ENCODE results near the gene OPA3.
A peak's percentile ranks its signal among the peaks of the same experiment; 100 is the strongest.

The OPA3 gene

GRCh38 chr19:45597425-45598111 lies 13.0 kb upstream of the OPA3 start:
- no peak for DNase-seq

GRCh38 chr19:45595814-45596213 lies 11.2 kb upstream of the OPA3 start:
- DNase-seq: no peak

- no peak for DNase-seq
These were observed 8.9 kb upstream of the OPA3 start for GRCh38 chr19:45593520-45593919.

- DNase-seq: no peak
These were observed 7.8 kb upstream of the OPA3 start for GRCh38 chr19:45592366-45592765.

GRCh38 chr19:45591638-45592005 lies 7.0 kb upstream of the OPA3 start:
- DNase-seq: no peak

GRCh38 chr19:45591004-45591637 lies 6.5 kb upstream of the OPA3 start:
- DNase-seq: peak; percentile 31

GRCh38 chr19:45590300-45591003 lies 5.8 kb upstream of the OPA3 start:
- no peak for DNase-seq

GRCh38 chr19:45589768-45590167 lies 5.2 kb upstream of the OPA3 start:
- DNase-seq: no peak

GRCh38 chr19:45587873-45588272 lies 3.3 kb upstream of the OPA3 start:
- DNase-seq: no peak

GRCh38 chr19:45585158-45585577 lies 566 bp upstream of the OPA3 start:
- no peak for DNase-seq

- DNase-seq: no peak
These were observed 3.0 kb downstream of the OPA3 start for GRCh38 chr19:45581576-45581975.

- no peak for DNase-seq
These were observed 5.7 kb downstream of the OPA3 start for GRCh38 chr19:45578861-45579260.

- DNase-seq: no peak
These were observed 7.3 kb downstream of the OPA3 start for GRCh38 chr19:45577111-45577905.

- DNase-seq: no peak
These were observed 7.9 kb downstream of the OPA3 start for GRCh38 chr19:45576682-45577081.

- no peak for DNase-seq
These were observed 9.4 kb downstream of the OPA3 start for GRCh38 chr19:45575216-45575615.

GRCh38 chr19:45574526-45574925 lies 10.1 kb downstream of the OPA3 start:
- DNase-seq: no peak

- DNase-seq: no peak
These were observed 13.0 kb downstream of the OPA3 start for GRCh38 chr19:45571457-45572220.

- DNase-seq: no peak
These were observed 14.8 kb downstream of the OPA3 start for GRCh38 chr19:45569619-45570421.

- no peak for DNase-seq
These were observed 15.9 kb downstream of the OPA3 start for GRCh38 chr19:45568732-45569131.

GRCh38 chr19:45567609-45568008 lies 17.0 kb downstream of the OPA3 start:
- no peak for DNase-seq

- DNase-seq: no peak
These were observed 20.3 kb downstream of the OPA3 start for GRCh38 chr19:45564131-45564780.
